Heart left ventricle (tissue), 16 donors: Measurements from ENCODE around the gene LAMA2. TPM values are rescaled to one million over a fixed set of nuclear protein-coding genes. Genes with fewer than 3 reads are reported as not detected.
A peak's percentile ranks its signal among the peaks of the same experiment; 100 is the strongest.

Source experiments
- ATAC-seq, 4 donors: fragments of 200-7000 bp; cut with Tn5 transposase; one replicate each; pipeline ENCODE4 v1.9.1; 2020 to 2022; ENCODE audit warnings: moderate library complexity in 4 of 4, mild to moderate bottlenecking in 3 of 4, moderate number of reproducible peaks in 1 of 4
- DNase-seq, 5 donors: peaks; one replicate each; pipeline ENCODE4 v3.0.0-alpha.2; 2020
- H3K27ac ChIP-seq, 12 donors: fragments of 200-600 bp; sonication (generic) in 4 of 12; one replicate each; pipeline versions ENCODE4 v1.5.0 to v1.8.0; 2016 to 2022; ENCODE audit warnings: mild to moderate bottlenecking in 2 of 12
- H3K27me3 ChIP-seq, 9 donors: fragments of 200-600 bp; sonication (generic) in 2 of 9; one replicate each; pipeline versions ENCODE4 v1.5.1 to v1.8.0; 2016 to 2022; ENCODE audit warnings: mild to moderate bottlenecking in 3 of 9
- H3K36me3 ChIP-seq, 9 donors: fragments of 200-600 bp; sonication (generic) in 2 of 9; one replicate each; pipeline versions ENCODE4 v1.5.0 to v1.8.0; 2018 to 2022; ENCODE audit warnings: mild to moderate bottlenecking in 2 of 9
- H3K4me1 ChIP-seq, 12 donors: fragments of 200-600 bp; sonication (generic) in 4 of 12; one replicate each; pipeline versions ENCODE4 v1.5.0 to v1.8.0; 2016 to 2022; ENCODE audit warnings: mild to moderate bottlenecking in 3 of 12
- H3K4me3 ChIP-seq, 12 donors: fragments of 200-600 bp; sonication (generic) in 4 of 12; one replicate each; pipeline versions ENCODE4 v1.5.0 to v1.8.0; 2017 to 2022; ENCODE audit warnings: mild to moderate bottlenecking in 9 of 12, moderate library complexity in 4 of 12
- H3K9me3 ChIP-seq, 12 donors: fragments of 200-600 bp; sonication (generic) in 4 of 12; one replicate each; pipeline versions ENCODE4 v1.5.0 to v1.8.0; 2016 to 2022; ENCODE audit warnings: mild to moderate bottlenecking in 1 of 12
- CTCF ChIP-seq, 12 donors: fragments of 200-600 bp; sonication (generic) in 4 of 12; IDR thresholded peaks; one replicate each; pipeline versions ENCODE4 v1.5.0 to v1.8.0; 2018 to 2022; ENCODE audit warnings: antibody characterized with exemption in 12 of 12, mild to moderate bottlenecking in 5 of 12
- POLR2A ChIP-seq, 2 donors: fragments of 450-650 bp; IDR thresholded peaks; one replicate each; pipeline ENCODE4 v1.6.1; 2017; ENCODE audit warnings: antibody characterized with exemption in 2 of 2, mild to moderate bottlenecking in 2 of 2, moderate library complexity in 2 of 2
- WGBS, 4 donors: extraction: QIAGEN DNeasy Blood & Tissue Kit in 2 of 4; methylation state at CpG; one replicate each; pipeline versions ENCODE4 v1.1.5 to v1.1.7; 2013 to 2018; 5-methylcytosine and 5-hydroxymethylcytosine counted together
- intact Hi-C, 10 donors: fragments of 100-400 bp; cut with DNase I; formaldehyde crosslinking; loops; one replicate each; pipeline versions ENCODE4 v1.11.1 to v1.14.2; 2022
- polyA plus RNA-seq, 2 donors: library from polyadenylated mRNA; stranded (reverse); fragments of 200-250 nt; gene quantifications; one replicate each; pipeline ENCODE4 v1.2.3, GENCODE V29; 2013
- total RNA-seq, 9 donors: library from RNA; depleted of rRNA in 2 of 9; stranded (reverse); fragments of >200 nt in 2 of 9; fragmentation: NEBNext Ultra II Directional in 3 of 9; extraction: Animal tissue kit (Norgen Biotek cat#: 25700) in 3 of 9; gene quantifications; one replicate each; pipeline versions ENCODE4 v1.1.0 to v1.2.4, GENCODE V29; 2016 to 2023
- donor health status: ischemic (EF 13 %, LVEDD 7.1; RV severe dilation, severe dysfunction).
- donor health status: healthy with polysubstance abuse.
- donor health status: DM: no; HTN: yes; CAD: no.
- donor health status: DM: no; HTN: no; CAD: no.
- donor health status: ischemic (EF 25% LVEDD 6.9; RV normal size, moderate dysfunction).
- donor health status: ischemic (EF 25% LVEDD 5.7; RV mildly dilated, moderate dysfunction).
- donor health status: healthy.
- donor health status: DM: yes; HTN: yes; CAD: no.
- donor health status: ischemic (EF 35%, LVEDD 5.7; RV mildly dilated, moderate dysfunction).
- donor health status: nonischemic (EF 11% LVEDD 7.7; RV severe dilation, severe dysfunction).
- donor health status: DM: yes; HTN: yes; CAD: no.
- donor health status: PGD.
- donor health status: ischemic (EF 29% LVEDD 5.4; RV normal size, mild dysfunction).
- donor health status: nonischemic (EF 23%, LVEDD 6.1; RV moderate dilation, normal function).

LAMA2 gene
- total and polyA plus RNA-seq, 11 donors, result 34.8 to 299 (median 206) TPM

- ATAC-seq, result no peak
- H3K4me3 ChIP-seq, result peak overlapping the region in 2 of 12 donors; percentile 4 to 26
- WGBS, 4 donors, result 36 to 44% (median 43%) methylated on average over 4 of the region's 4 CpGs
- peak overlapping the region in 7 of 12 donors; percentile 5 to 63 (median 34) for H3K27ac ChIP-seq
- H3K36me3 ChIP-seq, result peaks cover 0 to 25% (median 0%) of the 10 kb centered on the region in 9 donors
- no peaks in the 10 kb centered on the region for H3K9me3 ChIP-seq
- TF ChIP-seq CTCF (IDR thresholded peaks at IDR 0.05) (no peak), POLR2A (IDR thresholded peaks at IDR 0.05) (no peak)
- intact Hi-C loops, result no loop called here
- peaks cover 0 to 39% (median 14%) of the 10 kb centered on the region in 12 donors for H3K4me1 ChIP-seq
- DNase-seq, result no peak
- H3K27me3 ChIP-seq, result no peaks in the 10 kb centered on the region
These were observed 353.1 kb downstream of the LAMA2 start for GRCh38 chr6:129236001-129236517.

GRCh38 chr6:129238991-129239390 lies 356.1 kb downstream of the LAMA2 start:
- Histone ChIP-seq H3K4me3 (no peak overlapping the region), H3K9me3 (no peaks in the 10 kb centered on the region), H3K27me3 (no peaks in the 10 kb centered on the region), H3K4me1 (peaks cover 0 to 59% (median 29%) of the 10 kb centered on the region in 12 donors), H3K36me3 (peaks cover 0 to 17% (median 0%) of the 10 kb centered on the region in 9 donors), H3K27ac (no peak overlapping the region)
- WGBS, 4 donors, result 65 to 90% (median 77%) methylated on average over 1 of the region's 1 CpG
- intact Hi-C loops, result no loop called here
- ATAC-seq (no peak), DNase-seq (no peak)
- TF ChIP-seq POLR2A (IDR thresholded peaks at IDR 0.05) (no peak), CTCF (IDR thresholded peaks at IDR 0.05) (no peak)

- WGBS, 4 donors, result 85 to 93% (median 90%) methylated on average over 10 of the region's 10 CpGs
- Histone ChIP-seq H3K4me1 (peaks cover 0 to 61% (median 31%) of the 10 kb centered on the region in 12 donors), H3K27me3 (no peaks in the 10 kb centered on the region), H3K27ac (no peak overlapping the region), H3K4me3 (no peak overlapping the region), H3K9me3 (no peaks in the 10 kb centered on the region), H3K36me3 (peaks cover 0 to 17% (median 0%) of the 10 kb centered on the region in 9 donors)
- intact Hi-C loops, result loop anchor here in 3 of 10 donors (10.0 kb wide), 3 partner anchors 105 to 435 kb away; no protein-coding TSS in a partner anchor
- DNase-seq (no peak), ATAC-seq (no peak)
- TF ChIP-seq POLR2A (IDR thresholded peaks at IDR 0.05), result no peak
- TF ChIP-seq CTCF (IDR thresholded peaks at IDR 0.05), result no peak
These were observed 357.0 kb downstream of the LAMA2 start for GRCh38 chr6:129239825-129240491.

- H3K4me1 ChIP-seq, result peaks cover 0 to 56% (median 28%) of the 10 kb centered on the region in 12 donors
- no peak for TF ChIP-seq POLR2A (IDR thresholded peaks at IDR 0.05)
- no peak for TF ChIP-seq CTCF (IDR thresholded peaks at IDR 0.05)
- 83 to 90% (median 87%) methylated on average over 2 of the region's 2 CpGs for WGBS, 4 donors
- H3K4me3 ChIP-seq, result no peak overlapping the region
- intact Hi-C loops, result loop anchor here in 3 of 10 donors (10.0 kb wide), 3 partner anchors 106 to 436 kb away; no protein-coding TSS in a partner anchor
- ATAC-seq (no peak), DNase-seq (no peak)
- H3K27me3 ChIP-seq, result no peaks in the 10 kb centered on the region
- peaks cover 0 to 17% (median 0%) of the 10 kb centered on the region in 9 donors for H3K36me3 ChIP-seq
- H3K9me3 ChIP-seq, result no peaks in the 10 kb centered on the region
- H3K27ac ChIP-seq, result no peak overlapping the region
These were observed 357.5 kb downstream of the LAMA2 start for GRCh38 chr6:129240492-129240853.
